Activated CD8-positive, alpha-beta T cell treated with anti-CD3 and anti-CD28 coated beads for 36 hours (primary cell): ENCODE data around the gene PRX. TPM values are rescaled to one million over a fixed set of nuclear protein-coding genes. Genes with fewer than 3 reads are reported as not detected.
"Not testable (repeated sequence)": the region's sequence is repeated elsewhere in the genome, so short reads cannot be mapped to it uniquely, and the experiment has no call there.

Source experiments
- ATAC-seq: fragments of 200-7000 bp; cut with Tn5 transposase; one replicate; pipeline ENCODE4 v1.10.0; 2021; ENCODE audit warnings: mild to moderate bottlenecking, moderate library complexity
- CTCF ChIA-PET: fragments of 350-600 bp; sonication (Branson Sonifier 250); formaldehyde crosslinking; loops from one replicate; lab custom pipeline; 2021; ENCODE audit warnings: antibody characterized with exemption; lab: Charles Lee
- POLR2A ChIA-PET: fragments of 350-600 bp; sonication (Branson Sonifier 250); formaldehyde crosslinking; loops from one replicate; lab custom pipeline; 2021; ENCODE audit warnings: antibody characterized with exemption; lab: Charles Lee
- DNase-seq: peaks from one replicate; pipeline ENCODE4 v3.0.0-alpha.2; 2020
- H3K27ac Mint-ChIP-seq: one replicate; pipeline ENCODE4 v1.8.0; 2021; ENCODE audit warnings: mild to moderate bottlenecking, mixed read lengths
- H3K27me3 Mint-ChIP-seq: one replicate; pipeline ENCODE4 v1.8.0; 2021; ENCODE audit warnings: mixed read lengths
- H3K36me3 Mint-ChIP-seq: one replicate; pipeline ENCODE4 v1.8.0; 2021; ENCODE audit warnings: low read depth, mixed read lengths
- H3K4me1 Mint-ChIP-seq: one replicate; pipeline ENCODE4 v1.8.0; 2021; ENCODE audit warnings: low read depth, mixed read lengths
- H3K4me3 Mint-ChIP-seq: one replicate; pipeline ENCODE4 v1.8.0; 2021; ENCODE audit warnings: mild to moderate bottlenecking, moderate library complexity, mixed read lengths
- H3K9me3 Mint-ChIP-seq: one replicate; pipeline ENCODE4 v1.8.0; 2021; ENCODE audit warnings: mixed read lengths
- intact Hi-C: fragments of 100-400 bp; cut with micrococcal nuclease; formaldehyde crosslinking; loops from one replicate; pipeline ENCODE4 v1.10.0; 2022
- total RNA-seq, 2 experiments: library from RNA; stranded (reverse); gene quantifications; one replicate each; pipeline ENCODE4 v1.2.3, GENCODE V29; 2021
- TF ChIP-seq, protein P1 (sequence below): fragments of 200-600 bp; IDR thresholded peaks from one replicate; pipeline ENCODE4 v1.8.0; 2022; ENCODE audit warnings: antibody characterized with exemption, mild to moderate bottlenecking

PRX gene
- total RNA-seq, 2 experiments from 2014 or later: 1.2 TPM

GRCh38 chr19:40457953-40458596 lies 44.9 kb upstream of the PRX start:
- Mint-ChIP-seq H3K36me3 (no peaks in the 10 kb centered on the region), H3K4me3 (no peak overlapping the region), H3K4me1 (peaks cover 2% of the 10 kb centered on the region), H3K27me3 (no peaks in the 10 kb centered on the region), H3K27ac (no peak overlapping the region), H3K9me3 (no peaks in the 10 kb centered on the region)
- POLR2A ChIA-PET: no interaction called here
- DNase-seq (no peak), ATAC-seq (no peak)
- intact Hi-C loops: no loop called here
- TF ChIP-seq, protein P1, sequence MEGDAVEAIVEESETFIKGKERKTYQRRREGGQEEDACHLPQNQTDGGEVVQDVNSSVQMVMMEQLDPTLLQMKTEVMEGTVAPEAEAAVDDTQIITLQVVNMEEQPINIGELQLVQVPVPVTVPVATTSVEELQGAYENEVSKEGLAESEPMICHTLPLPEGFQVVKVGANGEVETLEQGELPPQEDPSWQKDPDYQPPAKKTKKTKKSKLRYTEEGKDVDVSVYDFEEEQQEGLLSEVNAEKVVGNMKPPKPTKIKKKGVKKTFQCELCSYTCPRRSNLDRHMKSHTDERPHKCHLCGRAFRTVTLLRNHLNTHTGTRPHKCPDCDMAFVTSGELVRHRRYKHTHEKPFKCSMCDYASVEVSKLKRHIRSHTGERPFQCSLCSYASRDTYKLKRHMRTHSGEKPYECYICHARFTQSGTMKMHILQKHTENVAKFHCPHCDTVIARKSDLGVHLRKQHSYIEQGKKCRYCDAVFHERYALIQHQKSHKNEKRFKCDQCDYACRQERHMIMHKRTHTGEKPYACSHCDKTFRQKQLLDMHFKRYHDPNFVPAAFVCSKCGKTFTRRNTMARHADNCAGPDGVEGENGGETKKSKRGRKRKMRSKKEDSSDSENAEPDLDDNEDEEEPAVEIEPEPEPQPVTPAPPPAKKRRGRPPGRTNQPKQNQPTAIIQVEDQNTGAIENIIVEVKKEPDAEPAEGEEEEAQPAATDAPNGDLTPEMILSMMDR: no peak
- CTCF ChIA-PET: interaction anchor here (1.6 kb wide), 1 partner anchor 153 kb away, joined by 4 read pairs; no protein-coding TSS in a partner anchor

DNA sequence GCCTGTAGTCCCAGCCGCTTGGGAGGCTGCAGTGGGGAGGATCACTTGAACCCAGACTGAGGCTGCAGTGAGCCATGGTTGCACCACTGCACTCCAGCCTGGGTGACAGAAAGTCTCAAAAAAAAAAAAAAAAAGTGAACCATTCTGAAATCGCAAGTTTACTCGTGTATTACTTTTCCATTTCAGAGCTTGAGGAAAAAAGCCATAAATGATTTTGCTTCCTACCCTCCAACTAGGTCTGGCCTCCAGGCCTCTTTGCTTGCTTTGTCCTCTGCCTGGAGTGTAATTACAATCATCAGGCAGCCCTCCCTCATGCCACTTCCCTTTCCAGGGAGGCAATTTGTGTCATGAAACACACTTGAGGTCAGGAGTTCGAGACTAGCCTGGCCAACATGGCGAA lies 43.9 kb upstream of the PRX start:
- DNase-seq (no peak), ATAC-seq (no peak)
- Mint-ChIP-seq H3K36me3 (no peaks in the 10 kb centered on the region), H3K4me1 (no peaks in the 10 kb centered on the region), H3K27me3 (no peaks in the 10 kb centered on the region), H3K9me3 (no peaks in the 10 kb centered on the region), H3K4me3 (no peak overlapping the region), H3K27ac (no peak overlapping the region)
- intact Hi-C loops: no loop called here
- POLR2A ChIA-PET: no interaction called here
- TF ChIP-seq, protein P1: no peak
- CTCF ChIA-PET: interaction anchor here (1.0 to 1.6 kb wide), 2 partner anchors 9 to 152 kb away, joined by 3 to 4 read pairs; partner anchors contain the start of gene BLVRB

DNA sequence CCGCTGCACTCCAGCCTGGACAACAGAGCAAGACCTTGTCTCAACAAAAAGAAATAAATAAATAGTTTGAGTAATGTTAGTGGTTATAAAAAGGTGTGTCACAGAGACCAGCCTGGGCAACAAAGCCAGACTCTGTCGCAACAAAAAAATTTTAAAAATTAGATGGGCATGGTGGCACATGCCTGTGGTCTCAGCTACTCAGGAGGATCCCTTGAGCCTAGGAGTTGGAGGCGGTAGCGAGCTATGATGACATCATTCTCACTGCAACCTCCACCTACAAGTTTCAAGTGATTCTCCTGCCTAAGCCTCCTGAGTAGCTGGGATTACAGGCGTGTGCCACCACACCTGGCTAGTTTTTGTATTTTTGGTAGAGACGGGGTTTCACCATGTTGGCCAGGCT lies 40.8 kb upstream of the PRX start:
- POLR2A ChIA-PET: not testable (repeated sequence)

DNA sequence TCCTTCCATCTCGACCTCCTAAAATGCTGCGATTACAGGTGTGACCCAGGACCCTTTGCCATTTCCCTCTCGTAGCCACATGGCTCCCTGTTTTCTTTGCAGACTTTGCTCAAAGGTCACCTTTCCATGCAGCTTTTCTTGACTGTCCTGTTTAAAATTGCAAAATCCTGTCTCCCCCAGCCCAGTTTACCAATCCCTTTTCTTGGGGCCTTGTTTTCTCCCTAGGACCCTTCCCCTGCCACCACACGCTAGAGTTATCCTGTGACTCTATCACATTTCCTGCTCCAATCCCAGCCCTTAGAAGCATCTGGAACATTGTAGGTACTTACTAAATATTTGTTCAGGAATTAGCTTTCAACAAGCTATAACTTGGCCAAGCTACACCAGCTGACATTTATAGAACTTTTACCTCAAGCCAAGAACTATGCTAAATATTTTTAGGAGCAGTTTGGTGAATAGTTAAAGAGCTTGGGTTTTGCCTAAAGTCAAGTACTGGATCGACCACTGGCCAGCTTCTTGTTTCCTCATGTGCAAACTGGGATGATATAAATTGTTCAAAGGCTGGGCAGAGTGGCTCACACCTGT lies 40.1 kb upstream of the PRX start:
- no peak overlapping the region for H3K27ac Mint-ChIP-seq
- no peak for ATAC-seq
- intact Hi-C loops: no loop called here
- H3K4me1 Mint-ChIP-seq: no peaks in the 10 kb centered on the region
- ChIA-PET POLR2A (interaction anchor here (0.6 kb wide), 1 partner anchor 87 kb away, joined by 3 read pairs; no protein-coding TSS in a partner anchor), CTCF (interaction anchor here (1.0 to 1.9 kb wide), 6 partner anchors 11 to 182 kb away, joined by 3 to 10 read pairs (median 3); partner anchors contain the start of gene SERTAD1)
- TF ChIP-seq, protein P1: no peak
- H3K27me3 Mint-ChIP-seq: no peaks in the 10 kb centered on the region
- DNase-seq: no peak
- H3K4me3 Mint-ChIP-seq: no peak overlapping the region
- no peaks in the 10 kb centered on the region for H3K9me3 Mint-ChIP-seq
- H3K36me3 Mint-ChIP-seq: no peaks in the 10 kb centered on the region

More for the DNA sequence above, 40.8 kb upstream of the PRX start:
- H3K27me3 Mint-ChIP-seq, H3K4me3 Mint-ChIP-seq, H3K27ac Mint-ChIP-seq, H3K9me3 Mint-ChIP-seq, H3K36me3 Mint-ChIP-seq, intact Hi-C loops, DNase-seq, H3K4me1 Mint-ChIP-seq, ATAC-seq: not testable (repeated sequence)
- CTCF ChIA-PET: interaction anchor here (1.0 to 1.9 kb wide), 6 partner anchors 10 to 181 kb away, joined by 3 to 10 read pairs (median 3); partner anchors contain the start of gene SERTAD1

- TF ChIP-seq, protein P1: no peak
- Mint-ChIP-seq H3K4me1 (no peaks in the 10 kb centered on the region), H3K4me3 (no peak overlapping the region), H3K9me3 (no peaks in the 10 kb centered on the region), H3K27me3 (no peaks in the 10 kb centered on the region), H3K36me3 (no peaks in the 10 kb centered on the region), H3K27ac (no peak overlapping the region)
- ChIA-PET POLR2A (no interaction called here), CTCF (no interaction called here)
- ATAC-seq (no peak), DNase-seq (no peak)
- intact Hi-C loops: no loop called here
Observed at GRCh38 chr19:40452016-40452415, 38.8 kb upstream of the PRX start.
